Tibial artery (tissue), 4 donors: Measurements from ENCODE around the gene NPSR1.

Experiments
- DNase-seq, 2 donors: peaks; one replicate each; pipeline ENCODE4 v3.0.0-alpha.2; 2019
- H3K27ac ChIP-seq, 2 donors: fragments of 200-600 bp; sonication (generic) in 1 of 2; 1 replicate in 1 of 2; 2 replicates in 1 of 2; pipeline ENCODE4 v1.5.1; 2018 to 2019; ENCODE audit warnings: mild to moderate bottlenecking in 1 of 2
- H3K27me3 ChIP-seq, 2 donors: fragments of 200-600 bp; sonication (generic) in 1 of 2; one replicate each; pipeline versions ENCODE4 v1.5.1 to v1.6.0; 2016 to 2019
- H3K36me3 ChIP-seq, 3 donors: fragments of 200-600 bp; sonication (generic) in 2 of 3; one replicate each; pipeline ENCODE4 v1.5.1; 2016 to 2019; ENCODE audit warnings: mild to moderate bottlenecking in 2 of 3
- H3K4me1 ChIP-seq, 4 donors: fragments of 200-600 bp; sonication (generic) in 2 of 4; 1 replicate in 3 of 4; 2 replicates in 1 of 4; pipeline ENCODE4 v1.5.1; 2016 to 2019
- H3K4me3 ChIP-seq, 2 donors: fragments of 200-600 bp; sonication (generic) in 1 of 2; 1 replicate in 1 of 2; 2 replicates in 1 of 2; pipeline ENCODE4 v1.5.1; 2018 to 2019; ENCODE audit warnings: mild to moderate bottlenecking in 2 of 2
- H3K9me3 ChIP-seq, 3 donors: fragments of 200-600 bp; sonication (generic) in 1 of 3; one replicate each; pipeline ENCODE4 v1.5.1; 2016 to 2019
- CTCF ChIP-seq, 2 experiments: fragments of 200-600 bp in 1 of 2; fragments of 450-650 bp in 1 of 2; IDR thresholded peaks; one replicate each; pipeline ENCODE4 v1.5.1; 2017 to 2019; ENCODE audit warnings: antibody characterized with exemption in 2 of 2, mild to moderate bottlenecking in 1 of 2, moderate library complexity in 1 of 2
- intact Hi-C: fragments of 100-400 bp; cut with DNase I; formaldehyde crosslinking; loops from one replicate; pipeline ENCODE4 v1.15.0; 2023; ENCODE audit warnings: low total_unique reads

NPSR1 gene

GRCh38 chr7:34840176-34840785 is 182.3 kb downstream of the NPSR1 start:
- H3K27ac ChIP-seq, result no peak overlapping the region
- no peaks in the 10 kb centered on the region for H3K27me3 ChIP-seq
- H3K36me3 ChIP-seq, result no peaks in the 10 kb centered on the region
- intact Hi-C loops, result no loop called here
- H3K9me3 ChIP-seq, result no peaks in the 10 kb centered on the region
- DNase-seq, result no peak
- no peak overlapping the region for H3K4me3 ChIP-seq
- H3K4me1 ChIP-seq, result no peaks in the 10 kb centered on the region
- TF ChIP-seq CTCF (IDR thresholded peaks at IDR 0.05), result no peak

- no peak for DNase-seq
- H3K9me3 ChIP-seq, result no peaks in the 10 kb centered on the region
- H3K27me3 ChIP-seq, result no peaks in the 10 kb centered on the region
- no peaks in the 10 kb centered on the region for H3K4me1 ChIP-seq
- TF ChIP-seq CTCF (IDR thresholded peaks at IDR 0.05), result no peak
- no peak overlapping the region for H3K4me3 ChIP-seq
- intact Hi-C loops, result no loop called here
- no peaks in the 10 kb centered on the region for H3K36me3 ChIP-seq
- H3K27ac ChIP-seq, result no peak overlapping the region
These were observed 183.3 kb downstream of the NPSR1 start for GRCh38 chr7:34841326-34841725.

GRCh38 chr7:34842782-34843181 is 184.8 kb downstream of the NPSR1 start:
- H3K27ac ChIP-seq, result no peak overlapping the region
- no peaks in the 10 kb centered on the region for H3K9me3 ChIP-seq
- H3K27me3 ChIP-seq, result no peaks in the 10 kb centered on the region
- intact Hi-C loops, result no loop called here
- no peak for TF ChIP-seq CTCF (IDR thresholded peaks at IDR 0.05)
- no peak overlapping the region for H3K4me3 ChIP-seq
- H3K4me1 ChIP-seq, result no peaks in the 10 kb centered on the region
- DNase-seq, result no peak
- no peaks in the 10 kb centered on the region for H3K36me3 ChIP-seq

GRCh38 chr7:34844406-34844805 is 186.4 kb downstream of the NPSR1 start:
- no peak for TF ChIP-seq CTCF (IDR thresholded peaks at IDR 0.05)
- no peaks in the 10 kb centered on the region for H3K36me3 ChIP-seq
- no peaks in the 10 kb centered on the region for H3K27me3 ChIP-seq
- no peak overlapping the region for H3K4me3 ChIP-seq
- intact Hi-C loops, result no loop called here
- H3K9me3 ChIP-seq, result no peaks in the 10 kb centered on the region
- no peaks in the 10 kb centered on the region for H3K4me1 ChIP-seq
- no peak overlapping the region for H3K27ac ChIP-seq
- no peak for DNase-seq

- no peaks in the 10 kb centered on the region for H3K27me3 ChIP-seq
- intact Hi-C loops, result no loop called here
- no peak overlapping the region for H3K27ac ChIP-seq
- H3K9me3 ChIP-seq, result no peaks in the 10 kb centered on the region
- no peaks in the 10 kb centered on the region for H3K4me1 ChIP-seq
- no peak for DNase-seq
- H3K4me3 ChIP-seq, result no peak overlapping the region
- no peaks in the 10 kb centered on the region for H3K36me3 ChIP-seq
- no peak for TF ChIP-seq CTCF (IDR thresholded peaks at IDR 0.05)
These were observed 187.1 kb downstream of the NPSR1 start for GRCh38 chr7:34844936-34845665.
